Fibroblast of the aortic adventitia (primary cell): ENCODE results near the gene C21orf58. TPM values are rescaled to one million over a fixed set of nuclear protein-coding genes. Genes with fewer than 3 reads are reported as not detected.

Experiments
- DNase-seq: peaks from one replicate; pipeline ENCODE4 v3.0.0-alpha.2; 2010; ENCODE audit warnings: low read depth
- H3K4me3 ChIP-seq: 2 replicates; pipeline ENCODE4 v1.5.1; 2011; ENCODE audit warnings: low read depth, mild to moderate bottlenecking, control low read depth, low read length, moderate library complexity
- CTCF ChIP-seq: IDR thresholded peaks from 2 replicates; pipeline ENCODE4 v1.5.1; 2011; ENCODE audit warnings: mild to moderate bottlenecking, low read length, control low read depth, inconsistent platforms; ENCODE audit not compliant: insufficient read depth
- total RNA-seq: library from RNA; depleted of rRNA; stranded (reverse); fragments of >200 nt; gene quantifications from 2 replicates; pipeline ENCODE4 v1.2.3, GENCODE V29; 2012; ENCODE audit warnings: low replicate concordance

The C21orf58 gene
- total RNA-seq, 1 donor, result 10.2 TPM

- no peak for DNase-seq
- no peak for TF ChIP-seq CTCF
Measured at GRCh38 chr21:46340998-46341397, 17.3 kb upstream of the C21orf58 start.

GRCh38 chr21:46336603-46337002 lies 12.9 kb upstream of the C21orf58 start:
- no peak for DNase-seq
- no peak for TF ChIP-seq CTCF
- H3K4me3 ChIP-seq, result no peak overlapping the region

More at GRCh38 chr21:46340998-46341397, 17.3 kb upstream of the C21orf58 start:
- no peak overlapping the region for H3K4me3 ChIP-seq

GRCh38 chr21:46334351-46335140 lies 10.9 kb upstream of the C21orf58 start:
- H3K4me3 ChIP-seq, result no peak overlapping the region
- DNase-seq, result no peak

GRCh38 chr21:46329796-46330195 lies 6.1 kb upstream of the C21orf58 start:
- TF ChIP-seq CTCF, result no peak
- no peak for DNase-seq
- H3K4me3 ChIP-seq, result no peak overlapping the region

More at GRCh38 chr21:46334351-46335140, 10.9 kb upstream of the C21orf58 start:
- no peak for TF ChIP-seq CTCF

GRCh38 chr21:46328151-46328550 lies 4.5 kb upstream of the C21orf58 start:
- DNase-seq, result no peak
- H3K4me3 ChIP-seq, result no peak overlapping the region
- TF ChIP-seq CTCF, result no peak

- no peak for DNase-seq
- H3K4me3 ChIP-seq, result no peak overlapping the region
- no peak for TF ChIP-seq CTCF
Measured at GRCh38 chr21:46327711-46328110, 4.0 kb upstream of the C21orf58 start.
